HepG2 (cell line): ENCODE data around the gene ELMOD1. TPM values are rescaled to one million over a fixed set of nuclear protein-coding genes. Genes with fewer than 3 reads are reported as not detected.

ENCODE experiments used
- ATAC-seq: fragments of 200-7000 bp; cut with Tn5 transposase; 3 replicates; pipeline ENCODE4 v1.9.1; 2020; ENCODE audit warnings: mild to moderate bottlenecking, moderate library complexity
- BruUV-seq: library from RNA; stranded (reverse); fragments of 400-500 nt; replicated peaks from 2 replicates; lab custom pipeline; 2021; lab: Mats Ljungman, UMichigan
- CTCF ChIA-PET: fragments of 300-600 bp; formaldehyde crosslinking; extraction: SDS; loops from one replicate; lab custom pipeline; 2021; ENCODE audit warnings: low total read pairs, inconsistent platforms, low intra/inter-chr PET ratio; lab: Yijun Ruan, JAX
- POLR2A ChIA-PET: fragments of 350-600 bp; sonication (Branson Sonifier 250); formaldehyde crosslinking; loops from one replicate; lab custom pipeline; 2020; ENCODE audit warnings: antibody characterized with exemption, inconsistent platforms; lab: Yijun Ruan, JAX
- DNase-seq: peaks from one replicate; pipeline ENCODE4 v3.0.0-alpha.2; 2015; ENCODE audit warnings: low spot score
- FAIRE-seq: peaks from 3 replicates; lab custom pipeline; 2011; peaks lifted over from hg19 to GRCh38; lab: Jason Lieb, UNC
- H2AFZ ChIP-seq: one replicate; pipeline ENCODE4 v1.6.1; 2011; ENCODE audit warnings: low read length, inconsistent platforms
- H3K27ac ChIP-seq: fragments of 300-600 bp; 3 replicates; pipeline ENCODE4 v1.8.0; 2011; ENCODE audit warnings: mixed run types, mild to moderate bottlenecking, mixed read lengths, low read length, inconsistent platforms; ENCODE audit not compliant: insufficient read depth; ENCODE audit errors: extremely low read length
- H3K27me3 ChIP-seq, 2 experiments: fragments of 200-600 bp in 1 of 2; 2 replicates in 1 of 2; 3 replicates in 1 of 2; pipeline versions ENCODE4 v1.6.0 to v1.8.0; 2011; ENCODE audit warnings: low read length in 2 of 2, mild to moderate bottlenecking in 2 of 2, moderate library complexity in 2 of 2, inconsistent platforms in 1 of 2; ENCODE audit not compliant: insufficient read depth in 2 of 2, control insufficient read depth in 1 of 2
- H3K36me3 ChIP-seq, 2 experiments: fragments of 200-600 bp in 1 of 2; replicated peaks in 1 of 2; 2 replicates in 1 of 2; 3 replicates in 1 of 2; pipeline versions ENCODE4 v1.5.1 to v1.8.0; 2011; ENCODE audit warnings: low read length in 2 of 2, inconsistent platforms in 1 of 2; ENCODE audit not compliant: insufficient read depth in 2 of 2, control insufficient read depth in 1 of 2
- H3K4me1 ChIP-seq: 2 replicates; pipeline ENCODE4 v1.5.1; 2012; ENCODE audit warnings: low read length, inconsistent platforms; ENCODE audit not compliant: insufficient read depth
- H3K4me2 ChIP-seq: 2 replicates; pipeline ENCODE4 v1.6.0; 2011; ENCODE audit warnings: low read depth, low read length, inconsistent platforms
- H3K4me3 ChIP-seq, 3 experiments: fragments of 200-600 bp in 1 of 3; sonication (generic), shearing (Covaris generic) in 1 of 3; replicated peaks in 1 of 3; 2 replicates each; pipeline ENCODE4 v1.5.1; 2011 to 2016; ENCODE audit warnings: low read length in 3 of 3, inconsistent platforms in 2 of 3, low read depth in 2 of 3, mild to moderate bottlenecking in 2 of 3, control low read depth in 1 of 3, mixed read lengths in 1 of 3; ENCODE audit not compliant: insufficient read depth in 1 of 3
- H3K79me2 ChIP-seq: one replicate; pipeline ENCODE4 v1.6.1; 2011; ENCODE audit warnings: low read length, inconsistent platforms; ENCODE audit not compliant: insufficient read depth
- H3K9ac ChIP-seq: 2 replicates; pipeline ENCODE4 v1.6.0; 2011; ENCODE audit warnings: mild to moderate bottlenecking, low read depth, low read length, inconsistent platforms; ENCODE audit not compliant: insufficient read depth
- H3K9me3 ChIP-seq: 2 replicates; pipeline ENCODE4 v1.5.1; 2012; ENCODE audit warnings: mild to moderate bottlenecking, low read length
- H4K20me1 ChIP-seq: 2 replicates; pipeline ENCODE4 v1.6.0; 2011; ENCODE audit warnings: inconsistent platforms, mild to moderate bottlenecking, low read length, moderate library complexity; ENCODE audit not compliant: insufficient read depth
- CEBPB ChIP-seq: IDR thresholded peaks from 2 replicates; pipeline ENCODE4 v1.6.1; 2011; ENCODE audit warnings: low read depth, low read length, improper control_type of control experiment, borderline replicate concordance
- CHD2 ChIP-seq: IDR thresholded peaks from 2 replicates; pipeline ENCODE4 v1.6.1; 2011; ENCODE audit warnings: low read depth, low read length, improper control_type of control experiment
- DNMT3B ChIP-seq: conservative IDR thresholded peaks from 2 replicates; pipeline ENCODE4 v1.6.1; 2016; ENCODE audit warnings: missing biosample characterization, control low read depth
- FIP1L1 ChIP-seq: fragments of 200-400 bp; formaldehyde crosslinking; IDR thresholded peaks from 2 replicates; pipeline ENCODE4 v1.6.1; 2018; ENCODE audit warnings: low read depth, mild to moderate bottlenecking, low read length, moderate library complexity, borderline replicate concordance; ENCODE audit not compliant: insufficient read depth
- FOXC1 ChIP-seq: sonication (generic); formaldehyde crosslinking; IDR thresholded peaks from 2 replicates; pipeline ENCODE4 v1.8.0; 2022; ENCODE audit warnings: mild to moderate bottlenecking, missing genetic modification reagents, borderline replicate concordance
- GLI4 ChIP-seq: sonication (generic); formaldehyde crosslinking; IDR thresholded peaks from 2 replicates; pipeline ENCODE4 v1.5.1; 2020; ENCODE audit warnings: missing genetic modification reagents, mild to moderate bottlenecking, moderate library complexity, borderline replicate concordance
- HNRNPLL ChIP-seq: fragments of 200-400 bp; formaldehyde crosslinking; IDR thresholded peaks from 2 replicates; pipeline ENCODE4 v1.6.1; 2017; ENCODE audit warnings: mild to moderate bottlenecking, low read depth, low read length; ENCODE audit not compliant: poor library complexity, severe bottlenecking
- MAZ ChIP-seq, 2 experiments: sonication (generic) in 1 of 2; formaldehyde crosslinking in 1 of 2; IDR thresholded peaks; 2 replicates each; pipeline versions ENCODE4 v1.5.0 to v1.6.1; 2012 to 2020; ENCODE audit warnings: low read depth in 2 of 2, mild to moderate bottlenecking in 2 of 2, borderline replicate concordance in 1 of 2, improper control_type of control experiment in 1 of 2, low read length in 1 of 2, missing genetic modification reagents in 1 of 2, moderate library complexity in 1 of 2
- SOX5 ChIP-seq: IDR thresholded peaks from 2 replicates; pipeline ENCODE4 v1.6.1; 2016; ENCODE audit warnings: borderline replicate concordance
- TMF1 ChIP-seq: sonication (generic); formaldehyde crosslinking; IDR thresholded peaks from 2 replicates; pipeline ENCODE4 v1.8.1; 2022; ENCODE audit warnings: low read depth, missing genetic modification reagents
- TOPORS ChIP-seq: sonication (generic); formaldehyde crosslinking; IDR thresholded peaks from 2 replicates; pipeline ENCODE4 v1.8.0; 2023; ENCODE audit warnings: mild to moderate bottlenecking, missing genetic modification reagents
- ZFY ChIP-seq: sonication (generic); formaldehyde crosslinking; IDR thresholded peaks from 2 replicates; pipeline ENCODE4 v1.4.0; 2020; ENCODE audit warnings: missing genetic modification reagents
- ZNF180 ChIP-seq: sonication (generic); formaldehyde crosslinking; IDR thresholded peaks from 2 replicates; pipeline ENCODE4 v1.4.0; 2020; ENCODE audit warnings: low read depth, missing genetic modification reagents, borderline replicate concordance
- ZNF253 ChIP-seq: sonication (generic); formaldehyde crosslinking; IDR thresholded peaks from 2 replicates; pipeline ENCODE4 v1.8.0; 2022; ENCODE audit warnings: mild to moderate bottlenecking, missing genetic modification reagents, borderline replicate concordance
- ZNF552 ChIP-seq: sonication (generic); formaldehyde crosslinking; IDR thresholded peaks from 2 replicates; pipeline ENCODE4 v1.9.0; 2022; ENCODE audit warnings: missing genetic modification reagents, mild to moderate bottlenecking, borderline replicate concordance
- WGBS: methylation state at CpG from one replicate; pipeline ENCODE4 v1.1.6; 2017; ENCODE audit warnings: low lambda C conversion rate; 5-methylcytosine and 5-hydroxymethylcytosine counted together
- in situ Hi-C: cut with HindIII; loops from 2 replicates; pipeline ENCODE4 v1.10.0; 2017; ENCODE audit warnings: low pct_unique_long_range_greater_than_20kb; ENCODE audit not compliant: extremely low pct_ligation_motif_present
- intact Hi-C: fragments of 100-400 bp; cut with micrococcal nuclease; formaldehyde crosslinking; loops from one replicate; pipeline ENCODE4 v1.10.0; 2022; ENCODE audit not compliant: unreplicated experiment
- polyA plus RNA-seq, 8 experiments: library from polyadenylated mRNA; depleted of rRNA in 3 of 8; stranded (reverse) in 7 of 8; unstranded in 1 of 8; fragments of >200 nt; fragmentation: Illumina TruSeq in 4 of 8; extraction: Trizol in 4 of 8; gene quantifications; 2 replicates each; pipeline versions ENCODE4 v1.2.1 to v1.2.3, GENCODE V29; 2011 to 2016; ENCODE audit warnings: low read depth in 4 of 8, missing spikeins in 1 of 8, mixed read lengths in 1 of 8; ENCODE audit not compliant: insufficient read depth in 1 of 8
- total RNA-seq, 5 experiments: library from RNA; depleted of rRNA; stranded (reverse); fragments of >200 nt; fragmentation: Illumina TruSeq; extraction: Trizol; gene quantifications; 2 replicates each; pipeline ENCODE4 v1.2.3, GENCODE V29; 2016; ENCODE audit warnings: low read depth in 1 of 5
- TF ChIP-seq, protein P1 (sequence below): sonication (generic); formaldehyde crosslinking; IDR thresholded peaks from 2 replicates; pipeline ENCODE4 v1.4.0; 2020; ENCODE audit warnings: mild to moderate bottlenecking, missing genetic modification reagents
- TF ChIP-seq, protein P2 (sequence below): sonication (generic); formaldehyde crosslinking; IDR thresholded peaks from 2 replicates; pipeline ENCODE4; 2020; ENCODE audit warnings: missing genetic modification reagents, mild to moderate bottlenecking, borderline replicate concordance
- TF ChIP-seq, protein P3 (sequence below): IDR thresholded peaks from 2 replicates; pipeline ENCODE4 v1.6.1; 2018; ENCODE audit warnings: missing genetic modification reagents

Gene ELMOD1
- total and polyA plus RNA-seq, 2 of the 13 experiments (the other 11 are each of a cell fraction or from before 2014, with no cell fraction given): not detected

DNA sequence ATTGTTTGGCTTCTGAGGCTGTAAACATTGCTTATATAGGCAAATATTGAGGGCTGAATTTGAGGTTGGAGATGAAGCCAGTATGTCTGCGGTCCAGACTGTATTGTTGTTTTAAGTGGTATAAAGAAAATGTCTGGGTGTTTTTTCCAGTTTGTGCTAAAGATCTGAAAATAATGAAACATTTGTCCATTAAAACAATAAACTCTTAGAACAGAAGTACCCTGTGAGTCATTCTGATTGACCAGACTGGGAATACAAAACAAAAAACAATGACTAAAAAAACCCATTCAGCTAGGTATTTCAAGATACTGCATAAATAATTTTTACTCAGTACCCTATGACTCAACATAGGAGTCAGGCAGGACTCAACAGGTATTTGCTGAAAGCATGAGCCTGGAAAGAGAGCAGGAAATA lies 45.8 kb upstream of the ELMOD1 start:
- H3K4me2 ChIP-seq: no peak overlapping the region
- no peak for ATAC-seq
- POLR2A ChIA-PET: no interaction called here

More for the DNA sequence above, 45.8 kb upstream of the ELMOD1 start:
- Histone ChIP-seq H3K4me3 (no peak overlapping the region), H3K4me1 (no peaks in the 10 kb centered on the region), H3K27ac (no peak overlapping the region), H3K27me3 (no peaks in the 10 kb centered on the region), H4K20me1 (no peaks in the 10 kb centered on the region), H3K9me3 (no peaks in the 10 kb centered on the region), H2AFZ (no peak overlapping the region), H3K9ac (no peak overlapping the region), H3K36me3 (peaks cover 0 to 2% of the 10 kb centered on the region in 2 experiments; a peak in 4 of 5 replicates), H3K79me2 (no peaks in the 10 kb centered on the region)
- no peak for TF ChIP-seq MAZ (IDR thresholded peaks at IDR 0.05; ENCODE audit: borderline replicate concordance, low read depth, low read length)
- TF ChIP-seq MAZ (CRISPR knock-in tag; IDR thresholded peaks at IDR 0.05; ENCODE audit: low read depth): no peak
- TF ChIP-seq, protein P1, sequence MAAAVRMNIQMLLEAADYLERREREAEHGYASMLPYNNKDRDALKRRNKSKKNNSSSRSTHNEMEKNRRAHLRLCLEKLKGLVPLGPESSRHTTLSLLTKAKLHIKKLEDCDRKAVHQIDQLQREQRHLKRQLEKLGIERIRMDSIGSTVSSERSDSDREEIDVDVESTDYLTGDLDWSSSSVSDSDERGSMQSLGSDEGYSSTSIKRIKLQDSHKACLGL (CRISPR knock-in tag): no peak
- TF ChIP-seq CHD2: no peak
- TF ChIP-seq SOX5 (CRISPR knock-in tag): no peak
- no peak for TF ChIP-seq CEBPB
- no peak for TF ChIP-seq TOPORS
- TF ChIP-seq, protein P2, sequence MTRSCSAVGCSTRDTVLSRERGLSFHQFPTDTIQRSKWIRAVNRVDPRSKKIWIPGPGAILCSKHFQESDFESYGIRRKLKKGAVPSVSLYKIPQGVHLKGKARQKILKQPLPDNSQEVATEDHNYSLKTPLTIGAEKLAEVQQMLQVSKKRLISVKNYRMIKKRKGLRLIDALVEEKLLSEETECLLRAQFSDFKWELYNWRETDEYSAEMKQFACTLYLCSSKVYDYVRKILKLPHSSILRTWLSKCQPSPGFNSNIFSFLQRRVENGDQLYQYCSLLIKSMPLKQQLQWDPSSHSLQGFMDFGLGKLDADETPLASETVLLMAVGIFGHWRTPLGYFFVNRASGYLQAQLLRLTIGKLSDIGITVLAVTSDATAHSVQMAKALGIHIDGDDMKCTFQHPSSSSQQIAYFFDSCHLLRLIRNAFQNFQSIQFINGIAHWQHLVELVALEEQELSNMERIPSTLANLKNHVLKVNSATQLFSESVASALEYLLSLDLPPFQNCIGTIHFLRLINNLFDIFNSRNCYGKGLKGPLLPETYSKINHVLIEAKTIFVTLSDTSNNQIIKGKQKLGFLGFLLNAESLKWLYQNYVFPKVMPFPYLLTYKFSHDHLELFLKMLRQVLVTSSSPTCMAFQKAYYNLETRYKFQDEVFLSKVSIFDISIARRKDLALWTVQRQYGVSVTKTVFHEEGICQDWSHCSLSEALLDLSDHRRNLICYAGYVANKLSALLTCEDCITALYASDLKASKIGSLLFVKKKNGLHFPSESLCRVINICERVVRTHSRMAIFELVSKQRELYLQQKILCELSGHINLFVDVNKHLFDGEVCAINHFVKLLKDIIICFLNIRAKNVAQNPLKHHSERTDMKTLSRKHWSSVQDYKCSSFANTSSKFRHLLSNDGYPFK (CRISPR knock-in tag): no peak
- TF ChIP-seq HNRNPLL: no peak
- TF ChIP-seq TMF1 (CRISPR knock-in tag): no peak
- no peak for TF ChIP-seq DNMT3B (CRISPR knock-in tag)
- TF ChIP-seq ZFY: no peak
- TF ChIP-seq, protein P3, sequence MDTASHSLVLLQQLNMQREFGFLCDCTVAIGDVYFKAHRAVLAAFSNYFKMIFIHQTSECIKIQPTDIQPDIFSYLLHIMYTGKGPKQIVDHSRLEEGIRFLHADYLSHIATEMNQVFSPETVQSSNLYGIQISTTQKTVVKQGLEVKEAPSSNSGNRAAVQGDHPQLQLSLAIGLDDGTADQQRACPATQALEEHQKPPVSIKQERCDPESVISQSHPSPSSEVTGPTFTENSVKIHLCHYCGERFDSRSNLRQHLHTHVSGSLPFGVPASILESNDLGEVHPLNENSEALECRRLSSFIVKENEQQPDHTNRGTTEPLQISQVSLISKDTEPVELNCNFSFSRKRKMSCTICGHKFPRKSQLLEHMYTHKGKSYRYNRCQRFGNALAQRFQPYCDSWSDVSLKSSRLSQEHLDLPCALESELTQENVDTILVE (CRISPR knock-in tag): no peak
- no peak for TF ChIP-seq ZNF180
- no peak for TF ChIP-seq ZNF253 (CRISPR knock-in tag)
- TF ChIP-seq ZNF552 (CRISPR knock-in tag): no peak
- no peak for TF ChIP-seq FOXC1
- no peak for TF ChIP-seq FIP1L1
- TF ChIP-seq GLI4 (CRISPR knock-in tag): no peak
- WGBS: 88% methylated on average over 1 of the region's 1 CpG
- intact Hi-C loops: no loop called here
- BruUV-seq: no TSS peak
- no peak for DNase-seq
- CTCF ChIA-PET: no interaction called here
- no peak for FAIRE-seq
- in situ Hi-C loops: no loop called here
